HCT116 (cell line): Measurements from ENCODE around the gene ACSM6. TPM values are rescaled to one million over a fixed set of nuclear protein-coding genes. Genes with fewer than 3 reads are reported as not detected.
"Not testable (repeated sequence)": the region's sequence is repeated elsewhere in the genome, so short reads cannot be mapped to it uniquely, and the experiment has no call there.

ENCODE experiments used
- ATAC-seq: fragments of 200-7000 bp; cut with Tn5 transposase; 2 replicates; pipeline ENCODE4 v1.9.1; 2020; ENCODE audit warnings: mild to moderate bottlenecking, moderate library complexity
- BruUV-seq: library from RNA; stranded (reverse); fragments of 400-500 nt; replicated peaks from 2 replicates; lab custom pipeline; 2021; lab: Mats Ljungman, UMichigan
- CTCF ChIA-PET: fragments of 300-600 bp; sonication (Branson Sonifier 250); formaldehyde crosslinking; loops from one replicate; lab custom pipeline; 2021; ENCODE audit warnings: antibody characterized with exemption; lab: Charles Lee
- POLR2A ChIA-PET: fragments of 300-600, 350-600 bp; sonication (Branson Sonifier 250); formaldehyde crosslinking; loops from one replicate; lab custom pipeline; 2021; ENCODE audit warnings: antibody characterized with exemption; lab: Charles Lee
- RAD21 ChIA-PET, 2 experiments: fragments of 300-600 bp; sonication (Branson Sonifier 250); formaldehyde crosslinking; loops; one replicate each; lab custom pipeline; 2023; ENCODE audit warnings: low total read pairs in 2 of 2; ENCODE audit not compliant: uncharacterized antibody in 2 of 2, unreplicated experiment in 2 of 2, low non-redundant PET in 1 of 2; lab: Charles Lee
- DNase-seq: peaks from one replicate; pipeline ENCODE4 v3.0.0-alpha.2; 2010; ENCODE audit warnings: low read depth, low spot score
- H2AFZ ChIP-seq: fragments of 200-600 bp; shearing (Covaris generic), sonication (generic); 2 replicates; pipeline ENCODE4 v1.6.1; 2017; ENCODE audit warnings: low read depth, mixed run types, mixed read lengths, antibody characterized with exemption, low read length; ENCODE audit not compliant: poor library complexity, severe bottlenecking
- H3K27ac ChIP-seq: 2 replicates; pipeline ENCODE4 v1.5.1; 2012; ENCODE audit warnings: low read depth, low read length
- H3K27me3 ChIP-seq: fragments of 200-600 bp; sonication (generic); 2 replicates; pipeline ENCODE4 v1.6.1; 2016; ENCODE audit warnings: mixed run types, low read length, mixed read lengths; ENCODE audit not compliant: insufficient read depth
- H3K36me3 ChIP-seq, 2 experiments: fragments of 200-500 bp in 1 of 2; fragments of 200-600 bp in 1 of 2; sonication (Bioruptor generic) in 1 of 2; sonication (generic) in 1 of 2; 2 replicates each; pipeline versions ENCODE4 v1.5.1 to v1.6.1; 2014 to 2016; ENCODE audit warnings: low read length in 2 of 2, inconsistent platforms in 1 of 2, mixed read lengths in 1 of 2, mixed run types in 1 of 2; ENCODE audit not compliant: insufficient read depth in 2 of 2, control insufficient read depth in 1 of 2
- H3K4me1 ChIP-seq, 2 experiments: fragments of 200-600 bp in 1 of 2; sonication (generic) in 1 of 2; 2 replicates each; pipeline versions ENCODE4 v1.5.1 to v1.6.1; 2012 to 2017; ENCODE audit warnings: low read length in 2 of 2, inconsistent platforms in 1 of 2, mild to moderate bottlenecking in 1 of 2, mixed read lengths in 1 of 2, mixed run types in 1 of 2, moderate library complexity in 1 of 2; ENCODE audit not compliant: insufficient read depth in 2 of 2, control insufficient read depth in 1 of 2
- H3K4me2 ChIP-seq: fragments of 200-600 bp; sonication (generic); 2 replicates; pipeline ENCODE4 v1.6.1; 2017; ENCODE audit warnings: mixed run types, low read length, mixed read lengths
- H3K4me3 ChIP-seq, 2 experiments: fragments of 200-600 bp in 1 of 2; sonication (generic) in 1 of 2; replicated peaks in 1 of 2; 2 replicates each; pipeline ENCODE4 v1.5.1; 2011 to 2016; ENCODE audit warnings: low read length in 2 of 2, control low read depth in 1 of 2, low read depth in 1 of 2, mild to moderate bottlenecking in 1 of 2, mixed read lengths in 1 of 2, mixed run types in 1 of 2
- H3K79me2 ChIP-seq: fragments of 200-600 bp; sonication (generic); 2 replicates; pipeline ENCODE4 v1.6.1; 2017; ENCODE audit warnings: mild to moderate bottlenecking, mixed run types, low read length, moderate library complexity, mixed read lengths; ENCODE audit not compliant: insufficient read depth
- H3K9ac ChIP-seq: fragments of 200-600 bp; sonication (generic); 2 replicates; pipeline ENCODE4 v1.6.1; 2016; ENCODE audit warnings: low read length, mixed read lengths
- H3K9me2 ChIP-seq: fragments of 200-600 bp; sonication (generic), shearing (Covaris generic); 2 replicates; pipeline ENCODE4 v1.6.1; 2017; ENCODE audit warnings: mixed run types, mild to moderate bottlenecking, moderate library complexity; ENCODE audit not compliant: insufficient read depth
- H3K9me3 ChIP-seq, 2 experiments: fragments of 200-500 bp in 1 of 2; fragments of 200-600 bp in 1 of 2; sonication (Bioruptor generic) in 1 of 2; sonication (generic) in 1 of 2; 2 replicates each; pipeline ENCODE4 v1.6.1; 2014 to 2017; ENCODE audit warnings: low read length in 2 of 2, mixed read lengths in 2 of 2, inconsistent platforms in 1 of 2, low read depth in 1 of 2, mild to moderate bottlenecking in 1 of 2, mixed run types in 1 of 2, moderate library complexity in 1 of 2; ENCODE audit not compliant: control insufficient read depth in 1 of 2, insufficient read depth in 1 of 2
- H4K20me1 ChIP-seq: fragments of 200-600 bp; sonication (generic), shearing (Covaris generic); 2 replicates; pipeline ENCODE4 v1.6.1; 2017; ENCODE audit warnings: mixed run types, mild to moderate bottlenecking, moderate library complexity; ENCODE audit not compliant: insufficient read depth
- ATF3 ChIP-seq: IDR thresholded peaks from 2 replicates; pipeline ENCODE4 v1.6.1; 2012
- CEBPB ChIP-seq: IDR thresholded peaks from 2 replicates; pipeline ENCODE4 v1.6.1; 2012; ENCODE audit warnings: low read depth
- CTCF ChIP-seq, 3 experiments: fragments of 200-600 bp in 1 of 3; sonication (generic) in 1 of 3; IDR thresholded peaks in 2 of 3; conservative IDR thresholded peaks in 1 of 3; 2 replicates each; pipeline ENCODE4 v1.5.1; 2012 to 2017; ENCODE audit warnings: low read depth in 2 of 3, low read length in 2 of 3, antibody characterized with exemption in 1 of 3, borderline replicate concordance in 1 of 3, control low read depth in 1 of 3, mild to moderate bottlenecking in 1 of 3, mixed read lengths in 1 of 3, mixed run types in 1 of 3, moderate library complexity in 1 of 3; ENCODE audit not compliant: insufficient read depth in 1 of 3
- EGR1 ChIP-seq: IDR thresholded peaks from 2 replicates; pipeline ENCODE4 v1.6.1; 2012; ENCODE audit warnings: low read depth
- FOSL1 ChIP-seq: IDR thresholded peaks from 2 replicates; pipeline ENCODE4 v1.6.1; 2012; ENCODE audit warnings: low read depth
- JUND ChIP-seq: IDR thresholded peaks from 2 replicates; pipeline ENCODE4 v1.6.1; 2012
- MAX ChIP-seq: IDR thresholded peaks from 2 replicates; pipeline ENCODE4 v1.6.1; 2012
- POLR2A ChIP-seq: IDR thresholded peaks from 2 replicates; pipeline ENCODE4 v1.7.0; 2011; ENCODE audit warnings: borderline replicate concordance; ENCODE audit not compliant: insufficient read depth, insufficient read length; ENCODE audit errors: extremely low read depth
- SP1 ChIP-seq: IDR thresholded peaks from 2 replicates; pipeline ENCODE4 v1.6.1; 2012; ENCODE audit warnings: low read depth
- SRF ChIP-seq: IDR thresholded peaks from 2 replicates; pipeline ENCODE4 v1.6.1; 2012; ENCODE audit warnings: low read depth
- YY1 ChIP-seq: IDR thresholded peaks from 2 replicates; pipeline ENCODE4 v1.6.1; 2011; ENCODE audit warnings: low read length, low read depth, moderate library complexity, mild to moderate bottlenecking; ENCODE audit not compliant: insufficient replicate concordance; ENCODE audit errors: extremely low read depth
- intact Hi-C: fragments of 100-400 bp; cut with micrococcal nuclease; formaldehyde crosslinking; loops from 2 replicates; pipeline ENCODE4 v1.10.0; 2022
- total RNA-seq: library from RNA; stranded (reverse); gene quantifications from one replicate; pipeline ENCODE4 v1.2.1, GENCODE V29; 2021; ENCODE audit not compliant: unreplicated experiment

The ACSM6 gene
- total RNA-seq, 1 experiment from 2014 or later, result not detected

- Histone ChIP-seq H3K36me3 (peaks cover 0 to 2% of the 10 kb centered on the region in 2 experiments; a peak in 1 of 4 replicates), H3K79me2 (no peaks in the 10 kb centered on the region), H3K27ac (peak overlapping the region; percentile 85), H3K9me2 (no peaks in the 10 kb centered on the region), H3K4me1 (peaks cover 12 to 44% of the 10 kb centered on the region in 2 experiments), H3K27me3 (no peaks in the 10 kb centered on the region), H4K20me1 (no peaks in the 10 kb centered on the region), H3K4me2 (peak overlapping the region; percentile 70), H3K9me3 (no peaks in the 10 kb centered on the region), H3K4me3 (peak overlapping the region; percentile 4 to 42), H2AFZ (peak overlapping the region; percentile 71), H3K9ac (peak overlapping the region; percentile 55)
- ChIA-PET POLR2A (no interaction called here), CTCF (interaction anchor here (1.6 kb wide), 1 partner anchor 12 kb away, joined by 4 read pairs; no protein-coding TSS in a partner anchor), RAD21 (no interaction called here)
- intact Hi-C loops, result no loop called here
- peak; percentile 32; the same call in 1 of the 2 replicates for TF ChIP-seq MAX
- peak; percentile 58 for TF ChIP-seq SP1
- TF ChIP-seq FOSL1, result peak; percentile 66
- TF ChIP-seq CTCF (IDR thresholded peaks at IDR 0.05 in 2 of 3, conservative IDR thresholded peaks at IDR 0.05 in 1 of 3; ENCODE audit: borderline replicate concordance in 1 of 3, insufficient read depth in 1 of 3, low read depth in 2 of 3, low read length in 2 of 3), result no peak
- no peak for TF ChIP-seq YY1
- no peak for TF ChIP-seq EGR1
- TF ChIP-seq SRF, result no peak
- no peak for TF ChIP-seq POLR2A
- TF ChIP-seq ATF3, result no peak
- peak; percentile 64 for TF ChIP-seq JUND
- peak; percentile 77 for TF ChIP-seq CEBPB
- ATAC-seq (peak; percentile 94), DNase-seq (peak; percentile 78)
- no TSS peak for BruUV-seq
Measured at GRCh38 chr10:95229724-95230627, 35.9 kb downstream of the ACSM6 start.

- H3K9ac ChIP-seq, result 0 out of 2 replicates have a peak overlapping the region, but pooled peaks have one; percentile 55
- H3K4me3 ChIP-seq, BruUV-seq, H3K9me3 ChIP-seq, H3K36me3 ChIP-seq, POLR2A ChIA-PET, H2AFZ ChIP-seq, H4K20me1 ChIP-seq, intact Hi-C loops, H3K9me2 ChIP-seq, H3K27me3 ChIP-seq, H3K79me2 ChIP-seq, CTCF ChIA-PET, DNase-seq, RAD21 ChIA-PET, ATAC-seq: not testable (repeated sequence)
- peak overlapping the region; percentile 85; the same call in 1 of the 2 replicates for H3K27ac ChIP-seq
- H3K4me1 ChIP-seq, result peaks cover 21 to 52% of the 10 kb centered on the region in 2 experiments
- peak overlapping the region; percentile 70 for H3K4me2 ChIP-seq
Measured at GRCh38 chr10:95230677-95231586, 36.9 kb downstream of the ACSM6 start.
